Measurements from ENCODE around the gene DOK3. TPM values are rescaled to one million over a fixed set of nuclear protein-coding genes. Genes with fewer than 3 reads are reported as not detected.
A peak's percentile ranks its signal among the peaks of the same experiment; 100 is the strongest.

Gene DOK3
- polyA plus RNA-seq, 1 donor (not counting 4 experiments of a cell fraction or from before 2014, with no cell fraction given), result 1.7 TPM

DNA sequence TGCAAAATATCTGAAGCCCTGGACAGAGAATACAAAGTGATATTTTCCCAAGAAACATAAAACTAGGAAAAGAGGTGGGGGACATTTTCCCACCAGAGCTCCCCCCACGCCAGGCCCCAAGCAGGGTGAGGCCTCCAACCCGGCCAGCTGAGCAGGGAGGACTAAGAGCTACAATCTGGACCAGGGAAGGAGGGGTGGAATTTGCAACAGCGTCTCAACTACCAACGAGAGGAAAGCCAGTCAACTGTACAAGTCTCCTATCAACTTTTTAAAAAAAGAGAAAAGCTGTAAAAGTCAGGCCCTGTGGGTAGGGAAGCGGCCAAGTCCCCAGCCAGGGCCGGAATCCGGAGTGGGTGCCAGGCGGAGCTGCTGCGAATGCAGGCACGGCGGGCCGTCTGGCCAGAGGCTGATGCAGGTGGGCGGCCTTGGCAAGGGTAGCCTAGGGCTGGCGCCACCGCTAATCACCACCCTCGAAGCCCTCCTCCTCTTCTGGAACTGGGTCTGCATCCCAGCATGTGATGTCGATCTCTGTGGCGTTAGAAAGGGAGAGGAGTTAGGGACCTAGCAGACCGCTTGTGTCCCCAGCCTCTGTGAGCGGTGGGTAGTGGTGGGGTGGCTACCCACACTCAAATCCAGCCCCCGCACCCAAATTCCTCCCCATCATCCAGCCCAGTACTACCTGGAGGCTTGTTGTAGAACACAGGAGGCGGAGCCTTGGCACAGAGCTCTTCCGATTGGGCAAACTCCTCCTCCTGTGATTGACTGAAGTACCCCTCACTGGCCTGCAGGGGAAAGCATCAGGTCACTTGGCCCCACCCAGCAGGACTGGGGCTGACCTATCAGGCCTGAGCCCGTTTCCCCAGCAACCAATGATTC lies 52.4 kb downstream of the DOK3 start:
- no peak for DNase-seq (ENCODE audit: low read depth, low spot score)
- peak; percentile 20 for FAIRE-seq
- Histone ChIP-seq H3K9me3 (ENCODE audit: control insufficient read depth, low read depth, low read length) (no peaks in the 10 kb centered on the region), H3K4me1 (ENCODE audit: control insufficient read depth, extremely low read depth, insufficient read depth, low read length) (peaks cover 15% of the 10 kb centered on the region), H3K27me3 (ENCODE audit: control insufficient read depth, extremely low read depth, insufficient read depth, low read length) (no peaks in the 10 kb centered on the region), H3K4me2 (ENCODE audit: control insufficient read depth, extremely low read depth, insufficient read depth, low read depth, low read length) (no peak overlapping the region), H2AFZ (ENCODE audit: control insufficient read depth, low read length) (no peak overlapping the region), H3K27ac (ENCODE audit: control insufficient read depth, insufficient read depth, low read length) (no peak overlapping the region), H3K9ac (ENCODE audit: control insufficient read depth, extremely low read depth, insufficient read depth, low read length) (no peak overlapping the region), H3K79me2 (ENCODE audit: control insufficient read depth, insufficient read depth, low read length) (no peaks in the 10 kb centered on the region), H4K20me1 (ENCODE audit: control insufficient read depth, extremely low read depth, insufficient read depth, low read length) (peaks cover 5% of the 10 kb centered on the region), H3K4me3 (ENCODE audit: control insufficient read depth in 2 of 3, extremely low read depth in 1 of 3, insufficient read depth in 2 of 3, low read depth in 1 of 3, low read length in 3 of 3) (no peak overlapping the region), H3K36me3 (ENCODE audit: control insufficient read depth in 2 of 2, extremely low read depth in 1 of 2, insufficient read depth in 2 of 2, low read length in 2 of 2) (peaks cover 15% of the 10 kb centered on the region in 2 experiments), H3K9me1 (ENCODE audit: control insufficient read depth, extremely low read depth, insufficient read depth, low read length) (no peaks in the 10 kb centered on the region)
- dilution Hi-C loops (cut with MboI; ENCODE audit: extremely low pct_ligation_motif_present, low sequenced_read_pairs), result no loop called here
- TF ChIP-seq, protein P1, sequence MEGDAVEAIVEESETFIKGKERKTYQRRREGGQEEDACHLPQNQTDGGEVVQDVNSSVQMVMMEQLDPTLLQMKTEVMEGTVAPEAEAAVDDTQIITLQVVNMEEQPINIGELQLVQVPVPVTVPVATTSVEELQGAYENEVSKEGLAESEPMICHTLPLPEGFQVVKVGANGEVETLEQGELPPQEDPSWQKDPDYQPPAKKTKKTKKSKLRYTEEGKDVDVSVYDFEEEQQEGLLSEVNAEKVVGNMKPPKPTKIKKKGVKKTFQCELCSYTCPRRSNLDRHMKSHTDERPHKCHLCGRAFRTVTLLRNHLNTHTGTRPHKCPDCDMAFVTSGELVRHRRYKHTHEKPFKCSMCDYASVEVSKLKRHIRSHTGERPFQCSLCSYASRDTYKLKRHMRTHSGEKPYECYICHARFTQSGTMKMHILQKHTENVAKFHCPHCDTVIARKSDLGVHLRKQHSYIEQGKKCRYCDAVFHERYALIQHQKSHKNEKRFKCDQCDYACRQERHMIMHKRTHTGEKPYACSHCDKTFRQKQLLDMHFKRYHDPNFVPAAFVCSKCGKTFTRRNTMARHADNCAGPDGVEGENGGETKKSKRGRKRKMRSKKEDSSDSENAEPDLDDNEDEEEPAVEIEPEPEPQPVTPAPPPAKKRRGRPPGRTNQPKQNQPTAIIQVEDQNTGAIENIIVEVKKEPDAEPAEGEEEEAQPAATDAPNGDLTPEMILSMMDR (optimal IDR thresholded peaks at IDR 0.05 in 1 of 3, IDR thresholded peaks at IDR 0.05 in 1 of 3, conservative IDR thresholded peaks at IDR 0.05 in 1 of 3; ENCODE audit: extremely low read depth in 1 of 3, insufficient read depth in 2 of 3, low read length in 3 of 3), result peak in 2 of 3 experiments; percentile 53 to 63
- no peak for TF ChIP-seq EZH2 (IDR thresholded peaks at IDR 0.05; ENCODE audit: low read length)

DNA sequence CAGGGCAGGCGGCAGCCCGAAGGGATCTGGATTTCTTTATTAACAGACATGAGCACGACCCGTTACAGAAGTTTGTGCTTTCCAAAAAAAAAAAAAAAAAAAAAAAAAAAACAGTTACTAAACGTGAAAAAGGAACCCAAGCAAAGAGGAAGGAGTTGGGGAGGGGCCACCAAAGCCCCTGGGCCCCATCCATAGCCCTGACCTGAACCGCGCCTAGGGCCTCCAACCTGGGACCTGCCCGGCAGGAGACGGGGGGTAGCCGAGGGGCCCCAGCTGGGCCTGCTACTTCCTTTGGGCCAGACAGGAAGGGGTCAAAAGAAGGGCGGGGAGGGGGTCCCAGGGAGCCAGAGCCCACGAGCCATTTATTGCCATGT lies 53.0 kb downstream of the DOK3 start:
- TF ChIP-seq EZH2 (IDR thresholded peaks at IDR 0.05; ENCODE audit: low read length), result no peak
- TF ChIP-seq, protein P1 (optimal IDR thresholded peaks at IDR 0.05 in 1 of 3, IDR thresholded peaks at IDR 0.05 in 1 of 3, conservative IDR thresholded peaks at IDR 0.05 in 1 of 3; ENCODE audit: extremely low read depth in 1 of 3, insufficient read depth in 2 of 3, low read length in 3 of 3), result no peak
- FAIRE-seq (no peak), DNase-seq (ENCODE audit: low read depth, low spot score) (no peak)
- H3K9me3 ChIP-seq (ENCODE audit: control insufficient read depth, low read depth, low read length), result no peaks in the 10 kb centered on the region
- H3K4me3 ChIP-seq (ENCODE audit: control insufficient read depth in 2 of 3, extremely low read depth in 1 of 3, insufficient read depth in 2 of 3, low read depth in 1 of 3, low read length in 3 of 3), result no peak overlapping the region
- H3K9me1 ChIP-seq (ENCODE audit: control insufficient read depth, extremely low read depth, insufficient read depth, low read length), result no peaks in the 10 kb centered on the region
- H3K27ac ChIP-seq (ENCODE audit: control insufficient read depth, insufficient read depth, low read length), result no peak overlapping the region
- no peak overlapping the region for H3K4me2 ChIP-seq (ENCODE audit: control insufficient read depth, extremely low read depth, insufficient read depth, low read depth, low read length)
- no peaks in the 10 kb centered on the region for H3K27me3 ChIP-seq (ENCODE audit: control insufficient read depth, extremely low read depth, insufficient read depth, low read length)
- dilution Hi-C loops (cut with MboI; ENCODE audit: extremely low pct_ligation_motif_present, low sequenced_read_pairs), result no loop called here
- peaks cover 13 to 15% of the 10 kb centered on the region in 2 experiments for H3K36me3 ChIP-seq (ENCODE audit: control insufficient read depth in 2 of 2, extremely low read depth in 1 of 2, insufficient read depth in 2 of 2, low read length in 2 of 2)
- H4K20me1 ChIP-seq (ENCODE audit: control insufficient read depth, extremely low read depth, insufficient read depth, low read length), result peaks cover 5% of the 10 kb centered on the region
- H2AFZ ChIP-seq (ENCODE audit: control insufficient read depth, low read length), result no peak overlapping the region
- H3K79me2 ChIP-seq (ENCODE audit: control insufficient read depth, insufficient read depth, low read length), result no peaks in the 10 kb centered on the region
- H3K4me1 ChIP-seq (ENCODE audit: control insufficient read depth, extremely low read depth, insufficient read depth, low read length), result peaks cover 15% of the 10 kb centered on the region
- H3K9ac ChIP-seq (ENCODE audit: control insufficient read depth, extremely low read depth, insufficient read depth, low read length), result no peak overlapping the region
